Keratinocyte (primary cell): ENCODE measurements around the gene PLEKHG2.

Experiments used
- CTCF ChIP-seq, 3 experiments: IDR thresholded peaks in 1 of 3; conservative IDR thresholded peaks in 1 of 3; optimal IDR thresholded peaks in 1 of 3; 2 replicates in 2 of 3; 3 replicates in 1 of 3; pipeline versions ENCODE3 to v1.5.1; 2011; ENCODE audit warnings: low read length in 3 of 3, mild to moderate bottlenecking in 3 of 3, moderate library complexity in 2 of 3, control low read depth in 1 of 3, inconsistent platforms in 1 of 3; ENCODE audit not compliant: insufficient read depth in 2 of 3; ENCODE audit errors: extremely low read depth in 1 of 3
- EZH2 ChIP-seq: IDR thresholded peaks from one replicate; pipeline ENCODE4 v1.6.1; 2012; ENCODE audit warnings: inconsistent platforms, mild to moderate bottlenecking, low read length, moderate library complexity

GRCh38 chr19:39469036-39469435 is 56.6 kb downstream of the PLEKHG2 start:
- TF ChIP-seq CTCF (optimal IDR thresholded peaks at IDR 0.05 in 1 of 3, IDR thresholded peaks at IDR 0.05 in 1 of 3, conservative IDR thresholded peaks at IDR 0.05 in 1 of 3; ENCODE audit: extremely low read depth in 1 of 3, insufficient read depth in 2 of 3, low read length in 3 of 3) (no peak), EZH2 (no peak)
